Breast epithelium (tissue), 3 donors: ENCODE measurements around the gene IL9.

Source experiments
- CTCF ChIP-seq, 3 donors: fragments of 450-650 bp; IDR thresholded peaks; one replicate each; pipeline ENCODE4 v1.5.1; 2016 to 2017; ENCODE audit warnings: antibody characterized with exemption in 3 of 3, mild to moderate bottlenecking in 3 of 3, moderate library complexity in 3 of 3
- POLR2A ChIP-seq: fragments of 450-650 bp; IDR thresholded peaks from one replicate; pipeline ENCODE4 v1.6.1; 2016; ENCODE audit warnings: antibody characterized with exemption, mild to moderate bottlenecking, moderate library complexity

- no peak for TF ChIP-seq CTCF (IDR thresholded peaks at IDR 0.05)
- TF ChIP-seq POLR2A: no peak
Measured at GRCh38 chr5:135898651-135899050, 3.0 kb upstream of the IL9 start.
